Caco-2 (cell line): Measurements from ENCODE around the gene CETP. TPM values are rescaled to one million over a fixed set of nuclear protein-coding genes. Genes with fewer than 3 reads are reported as not detected.

Experiments
- BruUV-seq: library from RNA; stranded (reverse); fragments of 400-500 nt; replicated peaks from 2 replicates; lab custom pipeline; 2021; lab: Mats Ljungman, UMichigan
- CTCF ChIA-PET: fragments of 300-600 bp; sonication (Branson Sonifier 250); formaldehyde crosslinking; loops from one replicate; lab custom pipeline; 2022; ENCODE audit warnings: antibody characterized with exemption; lab: Charles Lee
- POLR2A ChIA-PET: fragments of 300-600 bp; sonication (Branson Sonifier 250); formaldehyde crosslinking; loops from one replicate; lab custom pipeline; 2022; ENCODE audit warnings: antibody characterized with exemption; lab: Charles Lee
- DNase-seq, 2 experiments: peaks; one replicate each; pipeline versions ENCODE4 v3.0.0 to v3.0.0-alpha.2; 2020 to 2022
- H3K27me3 ChIP-seq: replicated peaks from 2 replicates; pipeline ENCODE4 v1.6.0; 2011; ENCODE audit warnings: low read length; ENCODE audit not compliant: control insufficient read depth, insufficient read depth
- H3K36me3 ChIP-seq: 2 replicates; pipeline ENCODE4 v1.5.1; 2011; ENCODE audit warnings: low read length; ENCODE audit not compliant: control insufficient read depth, insufficient read depth
- H3K4me1 ChIP-seq: fragments of 250-450 bp; sonication (Bioruptor Pico); 2 replicates; pipeline ENCODE4 v1.5.1; 2020; ENCODE audit warnings: mild to moderate bottlenecking
- H3K4me3 ChIP-seq: 2 replicates; pipeline ENCODE4 v1.5.1; 2011; ENCODE audit warnings: low read depth, mild to moderate bottlenecking, control low read depth, low read length
- H3K9me3 ChIP-seq: fragments of 250-450 bp; sonication (Bioruptor Pico); 2 replicates; pipeline ENCODE4 v1.5.1; 2020; ENCODE audit warnings: mild to moderate bottlenecking, moderate library complexity
- H3K27ac Mint-ChIP-seq: one replicate; pipeline ENCODE4 v1.8.0; 2022; ENCODE audit warnings: mixed read lengths; ENCODE audit not compliant: unreplicated experiment
- H3K27me3 Mint-ChIP-seq: one replicate; pipeline ENCODE4 v1.8.0; 2022; ENCODE audit warnings: mixed read lengths; ENCODE audit not compliant: insufficient read depth, unreplicated experiment
- H3K36me3 Mint-ChIP-seq: one replicate; pipeline ENCODE4 v1.8.0; 2022; ENCODE audit warnings: mild to moderate bottlenecking, mixed read lengths; ENCODE audit not compliant: insufficient read depth, unreplicated experiment
- H3K4me1 Mint-ChIP-seq: one replicate; pipeline ENCODE4 v1.8.0; 2022; ENCODE audit warnings: low read depth, mixed read lengths; ENCODE audit not compliant: unreplicated experiment
- H3K4me3 Mint-ChIP-seq: one replicate; pipeline ENCODE4 v1.8.0; 2022; ENCODE audit warnings: mild to moderate bottlenecking, moderate library complexity, mixed read lengths; ENCODE audit not compliant: unreplicated experiment
- H3K9me3 Mint-ChIP-seq: one replicate; pipeline ENCODE4 v1.8.0; 2022; ENCODE audit warnings: mixed read lengths; ENCODE audit not compliant: unreplicated experiment
- CTCF ChIP-seq, 2 experiments: fragments of 200-600 bp in 1 of 2; IDR thresholded peaks; 1 replicate in 1 of 2; 2 replicates in 1 of 2; pipeline versions ENCODE4 v1.5.1 to v1.8.0; 2011 to 2022; ENCODE audit warnings: antibody characterized with exemption in 1 of 2, control low read depth in 1 of 2, inconsistent platforms in 1 of 2, low read depth in 1 of 2, low read length in 1 of 2, mild to moderate bottlenecking in 1 of 2, moderate library complexity in 1 of 2; ENCODE audit not compliant: insufficient read depth in 1 of 2, severe bottlenecking in 1 of 2, unreplicated experiment in 1 of 2
- intact Hi-C: fragments of 100-400 bp; cut with micrococcal nuclease; formaldehyde crosslinking; loops from one replicate; pipeline ENCODE4 v1.10.0; 2022; ENCODE audit not compliant: unreplicated experiment
- total RNA-seq: library from RNA; stranded (reverse); gene quantifications from 2 replicates; pipeline ENCODE4 v1.2.3, GENCODE V29; 2022

Gene CETP
- total RNA-seq, 1 experiment from 2014 or later: not detected

- H3K4me3 Mint-ChIP-seq: no peak overlapping the region
- POLR2A ChIA-PET: no interaction called here
- no peaks in the 10 kb centered on the region for H3K27me3 ChIP-seq
- CTCF ChIA-PET: no interaction called here
- no peaks in the 10 kb centered on the region; the same call in 1 of the 2 replicates for H3K9me3 ChIP-seq
- intact Hi-C loops: no loop called here
- DNase-seq: no peak
- no peaks in the 10 kb centered on the region for H3K36me3 ChIP-seq
- H3K4me1 ChIP-seq: peaks cover 14% of the 10 kb centered on the region
- peaks cover 8% of the 10 kb centered on the region for H3K4me1 Mint-ChIP-seq
- TF ChIP-seq CTCF (IDR thresholded peaks at IDR 0.05; ENCODE audit: insufficient read depth in 1 of 2, low read depth in 1 of 2, low read length in 1 of 2, severe bottlenecking in 1 of 2, unreplicated experiment in 1 of 2): no peak
- H3K36me3 Mint-ChIP-seq: no peaks in the 10 kb centered on the region
- H3K27ac Mint-ChIP-seq: no peak overlapping the region
- no peaks in the 10 kb centered on the region for H3K27me3 Mint-ChIP-seq
- H3K9me3 Mint-ChIP-seq: no peaks in the 10 kb centered on the region
- H3K4me3 ChIP-seq: no peak overlapping the region
- BruUV-seq: no TSS peak
Observed at GRCh38 chr16:56981729-56982271, 20.1 kb downstream of the CETP start.

GRCh38 chr16:56982695-56983094 lies 20.9 kb downstream of the CETP start:
- Mint-ChIP-seq H3K27me3 (no peaks in the 10 kb centered on the region), H3K36me3 (no peaks in the 10 kb centered on the region), H3K9me3 (no peaks in the 10 kb centered on the region), H3K4me3 (no peak overlapping the region), H3K27ac (no peak overlapping the region), H3K4me1 (peaks cover 8% of the 10 kb centered on the region)
- no TSS peak for BruUV-seq
- CTCF ChIA-PET: interaction anchor here (0.6 to 1.7 kb wide), 2 partner anchors 63 to 1233 kb away, joined by 4 to 6 read pairs; no protein-coding TSS in a partner anchor
- no peak for DNase-seq
- Histone ChIP-seq H3K4me3 (no peak overlapping the region), H3K9me3 (no peaks in the 10 kb centered on the region; the same call in 1 of the 2 replicates), H3K36me3 (no peaks in the 10 kb centered on the region), H3K4me1 (peaks cover 14% of the 10 kb centered on the region), H3K27me3 (no peaks in the 10 kb centered on the region)
- TF ChIP-seq CTCF (IDR thresholded peaks at IDR 0.05; ENCODE audit: insufficient read depth in 1 of 2, low read depth in 1 of 2, low read length in 1 of 2, severe bottlenecking in 1 of 2, unreplicated experiment in 1 of 2): no peak
- intact Hi-C loops: no loop called here
- POLR2A ChIA-PET: no interaction called here

- DNase-seq: peak; percentile 57 to 74
- Histone ChIP-seq H3K27me3 (0 out of 2 replicates have a peak, but pooled peaks cover under 1% of the 10 kb centered on the region), H3K36me3 (no peaks in the 10 kb centered on the region), H3K9me3 (no peaks in the 10 kb centered on the region; the same call in 1 of the 2 replicates), H3K4me1 (peaks cover 14% of the 10 kb centered on the region), H3K4me3 (no peak overlapping the region)
- intact Hi-C loops: no loop called here
- no peak overlapping the region for H3K27ac Mint-ChIP-seq
- no peaks in the 10 kb centered on the region for H3K27me3 Mint-ChIP-seq
- peaks cover 8% of the 10 kb centered on the region for H3K4me1 Mint-ChIP-seq
- no peaks in the 10 kb centered on the region for H3K9me3 Mint-ChIP-seq
- no peak overlapping the region for H3K4me3 Mint-ChIP-seq
- TF ChIP-seq CTCF (IDR thresholded peaks at IDR 0.05; ENCODE audit: insufficient read depth in 1 of 2, low read depth in 1 of 2, low read length in 1 of 2, severe bottlenecking in 1 of 2, unreplicated experiment in 1 of 2): no peak
- H3K36me3 Mint-ChIP-seq: no peaks in the 10 kb centered on the region
- ChIA-PET CTCF (interaction anchor here (0.6 to 1.7 kb wide), 2 partner anchors 62 to 1233 kb away, joined by 4 to 6 read pairs; no protein-coding TSS in a partner anchor), POLR2A (no interaction called here)
- no TSS peak for BruUV-seq
Observed at GRCh38 chr16:56983211-56983751, 21.5 kb downstream of the CETP start.
